GM12878 (cell line): ENCODE results near the gene EFCAB11. TPM values are rescaled to one million over a fixed set of nuclear protein-coding genes. Genes with fewer than 3 reads are reported as not detected.

Experiments used
- ATAC-seq: fragments of 200-7000 bp; cut with Tn5 transposase; 3 replicates; pipeline ENCODE4 v1.9.1; 2020; ENCODE audit warnings: mild to moderate bottlenecking, moderate library complexity
- BruUV-seq: library from RNA; stranded (reverse); fragments of 400-500 nt; replicated peaks from 2 replicates; lab custom pipeline; 2021; lab: Mats Ljungman, UMichigan
- CTCF ChIA-PET: fragments of 300-600 bp; sonication (Branson Sonifier 250); formaldehyde crosslinking; extraction: SDS; loops from one replicate; lab custom pipeline; 2021; ENCODE audit warnings: inconsistent platforms; lab: Yijun Ruan, JAX
- POLR2A ChIA-PET: fragments of 350-600 bp; formaldehyde crosslinking; extraction: SDS; loops from one replicate; lab custom pipeline; 2021; ENCODE audit warnings: inconsistent platforms; lab: Charles Lee
- RAD21 ChIA-PET: fragments of 300-600 bp; sonication (Branson Sonifier 250); formaldehyde crosslinking; loops from one replicate; lab custom pipeline; 2023; ENCODE audit warnings: antibody characterized with exemption; ENCODE audit not compliant: unreplicated experiment; lab: Charles Lee
- SMC1A ChIA-PET: fragments of 300-600 bp; sonication (Branson Sonifier 250); formaldehyde crosslinking; loops from one replicate; lab custom pipeline; 2023; ENCODE audit not compliant: unreplicated experiment, uncharacterized antibody; lab: Charles Lee
- DNase-seq: peaks from one replicate; pipeline ENCODE4 v3.0.0-alpha.2; 2011; ENCODE audit warnings: low read depth, low spot score
- FAIRE-seq: peaks from 3 replicates; lab custom pipeline; 2011; peaks lifted over from hg19 to GRCh38; lab: Jason Lieb, UNC
- H2AFZ ChIP-seq: 2 replicates; pipeline ENCODE4 v1.6.0; 2011; ENCODE audit warnings: low read depth, low read length, control low read depth; ENCODE audit not compliant: control insufficient read depth
- H3K27ac ChIP-seq: 2 replicates; pipeline ENCODE4 v1.5.1; 2011; ENCODE audit warnings: control low read depth; ENCODE audit not compliant: control insufficient read depth, insufficient read depth
- H3K27me3 ChIP-seq, 2 experiments: replicated peaks in 1 of 2; 2 replicates each; pipeline versions ENCODE4 v1.6.0 to v1.6.1; 2011; ENCODE audit warnings: low read length in 1 of 2; ENCODE audit not compliant: control insufficient read depth in 2 of 2, insufficient read depth in 2 of 2
- H3K36me3 ChIP-seq, 2 experiments: 2 replicates each; pipeline ENCODE4 v1.5.1; 2011; ENCODE audit warnings: low read length in 1 of 2; ENCODE audit not compliant: control insufficient read depth in 2 of 2, insufficient read depth in 2 of 2
- H3K4me1 ChIP-seq: 2 replicates; pipeline ENCODE4 v1.6.1; 2011; ENCODE audit warnings: mild to moderate bottlenecking, low read length, moderate library complexity, mixed read lengths; ENCODE audit not compliant: control insufficient read depth, insufficient read depth
- H3K4me2 ChIP-seq: 2 replicates; pipeline ENCODE4 v1.6.0; 2011; ENCODE audit warnings: control low read depth; ENCODE audit not compliant: control insufficient read depth, insufficient read depth
- H3K4me3 ChIP-seq: fragments of 200-600 bp; sonication (generic); 2 replicates; pipeline ENCODE4 v1.5.1; 2016
- H3K79me2 ChIP-seq: 2 replicates; pipeline ENCODE4 v1.6.0; 2011; ENCODE audit warnings: low read length; ENCODE audit not compliant: control insufficient read depth, insufficient read depth
- H3K9ac ChIP-seq: 2 replicates; pipeline ENCODE4 v1.8.0; 2011; ENCODE audit warnings: low read length, control low read depth, mixed read lengths; ENCODE audit not compliant: control insufficient read depth, insufficient read depth
- H3K9me3 ChIP-seq: replicated peaks from 3 replicates; pipeline ENCODE4 v1.5.1; 2011; ENCODE audit warnings: mild to moderate bottlenecking, low read length; ENCODE audit not compliant: control insufficient read depth, insufficient read depth
- H4K20me1 ChIP-seq: 2 replicates; pipeline ENCODE4 v1.6.0; 2011; ENCODE audit not compliant: control insufficient read depth, insufficient read depth
- MYC ChIP-seq: IDR thresholded peaks from 2 replicates; pipeline ENCODE4 v1.6.1; 2011; ENCODE audit warnings: mild to moderate bottlenecking, low read length, moderate library complexity, inconsistent platforms; ENCODE audit not compliant: insufficient read depth, insufficient replicate concordance, insufficient read length, severe bottlenecking
- USF1 ChIP-seq: IDR thresholded peaks from 2 replicates; pipeline ENCODE4 v1.6.1; 2011; ENCODE audit warnings: borderline replicate concordance, low read depth, mild to moderate bottlenecking, moderate library complexity, mixed read lengths, low read length; ENCODE audit not compliant: insufficient read depth; ENCODE audit errors: extremely low read length
- ZNF592 ChIP-seq: fragments of 450-650 bp; IDR thresholded peaks from 2 replicates; pipeline ENCODE4 v1.6.1; 2017; ENCODE audit warnings: mild to moderate bottlenecking, moderate library complexity
- WGBS: methylation state at CpG from one replicate; pipeline ENCODE4 v1.1.6; 2016; ENCODE audit warnings: low lambda C conversion rate; ENCODE audit not compliant: insufficient replicate concordance, insufficient coverage; ENCODE audit errors: missing lambda C conversion rate; 5-methylcytosine and 5-hydroxymethylcytosine counted together
- in situ Hi-C: fragments of 300-500 bp; cut with MboI; formaldehyde crosslinking; loops from 9 replicates; pipeline ENCODE4 v1.14.3; 2018; ENCODE audit warnings: mixed read lengths
- intact Hi-C: fragments of 100-400 bp; cut with micrococcal nuclease; formaldehyde crosslinking; loops from one replicate; pipeline ENCODE4 v1.14.2; 2022; ENCODE audit not compliant: unreplicated experiment
- polyA plus RNA-seq, 11 experiments: library from polyadenylated mRNA; depleted of rRNA in 4 of 11; unstranded in 6 of 11; stranded (reverse) in 5 of 11; fragments of >200 nt; fragmentation: Nextera tagmentation in 4 of 11; fragmentation: Illumina TruSeq in 1 of 11; extraction: Ambion mirVana in 4 of 11; extraction: Trizol in 1 of 11; gene quantifications; 1 replicate in 1 of 11; 2 replicates in 10 of 11; pipeline versions ENCODE4 v1.2.1 to v1.2.3, GENCODE V29; 2011 to 2016; ENCODE audit warnings: inconsistent platforms in 2 of 11, missing spikeins in 2 of 11, low read depth in 1 of 11
- total RNA-seq, 4 experiments: library from RNA; depleted of rRNA in 3 of 4; stranded (reverse); fragments of >200 nt in 3 of 4; fragmentation: Illumina TruSeq in 1 of 4; extraction: Trizol in 1 of 4; gene quantifications; 2 replicates each; pipeline versions ENCODE4 v1.2.1 to v1.2.3, GENCODE V29; 2013 to 2021

Gene EFCAB11
- total and polyA plus RNA-seq, 10 of the 15 experiments (the other 5 are each of a cell fraction or from before 2014, with no cell fraction given): 8.6 to 37.4 (median 18.0) TPM

- DNase-seq (no peak), ATAC-seq (no peak), FAIRE-seq (no peak)
- SMC1A ChIA-PET: no interaction called here
- no peak overlapping the region for H3K4me3 ChIP-seq
- no peaks in the 10 kb centered on the region for H3K79me2 ChIP-seq
- no peaks in the 10 kb centered on the region for H3K36me3 ChIP-seq
- H3K9me3 ChIP-seq: no peaks in the 10 kb centered on the region
- no peak overlapping the region for H3K9ac ChIP-seq
- WGBS: 77% methylated on average over 2 of the region's 2 CpGs
- RAD21 ChIA-PET: no interaction called here
- CTCF ChIA-PET: no interaction called here
- intact Hi-C loops: no loop called here
- no TSS peak for BruUV-seq
- H3K4me1 ChIP-seq: no peaks in the 10 kb centered on the region
- TF ChIP-seq MYC (no peak), USF1 (no peak), ZNF592 (no peak)
- in situ Hi-C loops: no loop called here
- H3K27me3 ChIP-seq: no peaks in the 10 kb centered on the region
- H2AFZ ChIP-seq: no peak overlapping the region
- H3K4me2 ChIP-seq: no peak overlapping the region
- no peak overlapping the region for H3K27ac ChIP-seq
- POLR2A ChIA-PET: no interaction called here
- no peaks in the 10 kb centered on the region for H4K20me1 ChIP-seq
Observed at GRCh38 chr14:89806451-89806850, 148.1 kb downstream of the EFCAB11 start.
